ENCODE results near the gene CCM2L.

DNA sequence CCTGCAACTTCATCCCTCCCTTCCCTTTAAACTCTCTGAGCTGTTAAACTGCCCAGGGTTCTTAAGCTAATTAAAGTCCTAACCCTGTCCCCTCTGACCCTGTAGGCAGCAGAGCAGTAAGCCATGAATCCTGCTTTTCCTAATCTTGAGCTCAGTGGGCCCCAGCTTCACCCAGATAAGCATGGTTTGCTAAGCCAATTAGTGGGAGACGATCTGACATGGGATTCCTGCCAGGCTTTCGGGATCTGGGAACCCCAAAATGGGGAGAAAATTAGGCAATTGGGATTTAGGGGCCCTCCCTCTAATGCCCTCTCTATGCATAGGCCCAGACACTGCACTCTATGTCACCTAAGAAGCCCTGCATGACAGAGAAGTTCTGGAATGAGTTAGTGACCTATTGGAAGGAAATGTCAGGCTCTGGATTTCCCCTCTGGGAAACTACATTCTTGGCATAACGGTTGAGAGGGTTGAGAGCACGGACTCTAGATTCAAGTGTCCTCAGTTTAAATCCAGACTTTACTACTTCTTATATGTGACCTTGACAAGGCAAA is 37.7 kb upstream of the CCM2L start:
- no peak for TF ChIP-seq CBX2 (IDR thresholded peaks at IDR 0.05; ENCODE audit: borderline replicate concordance, low read depth)
- TF ChIP-seq RNF2 (IDR thresholded peaks at IDR 0.05; ENCODE audit: borderline replicate concordance, low read depth) = no peak
- TF ChIP-seq POLR2A (IDR thresholded peaks at IDR 0.05; ENCODE audit: low read length) = no peak
- TF ChIP-seq, protein P1, sequence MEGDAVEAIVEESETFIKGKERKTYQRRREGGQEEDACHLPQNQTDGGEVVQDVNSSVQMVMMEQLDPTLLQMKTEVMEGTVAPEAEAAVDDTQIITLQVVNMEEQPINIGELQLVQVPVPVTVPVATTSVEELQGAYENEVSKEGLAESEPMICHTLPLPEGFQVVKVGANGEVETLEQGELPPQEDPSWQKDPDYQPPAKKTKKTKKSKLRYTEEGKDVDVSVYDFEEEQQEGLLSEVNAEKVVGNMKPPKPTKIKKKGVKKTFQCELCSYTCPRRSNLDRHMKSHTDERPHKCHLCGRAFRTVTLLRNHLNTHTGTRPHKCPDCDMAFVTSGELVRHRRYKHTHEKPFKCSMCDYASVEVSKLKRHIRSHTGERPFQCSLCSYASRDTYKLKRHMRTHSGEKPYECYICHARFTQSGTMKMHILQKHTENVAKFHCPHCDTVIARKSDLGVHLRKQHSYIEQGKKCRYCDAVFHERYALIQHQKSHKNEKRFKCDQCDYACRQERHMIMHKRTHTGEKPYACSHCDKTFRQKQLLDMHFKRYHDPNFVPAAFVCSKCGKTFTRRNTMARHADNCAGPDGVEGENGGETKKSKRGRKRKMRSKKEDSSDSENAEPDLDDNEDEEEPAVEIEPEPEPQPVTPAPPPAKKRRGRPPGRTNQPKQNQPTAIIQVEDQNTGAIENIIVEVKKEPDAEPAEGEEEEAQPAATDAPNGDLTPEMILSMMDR (IDR thresholded peaks at IDR 0.05) = no peak
- TF ChIP-seq, protein P2, sequence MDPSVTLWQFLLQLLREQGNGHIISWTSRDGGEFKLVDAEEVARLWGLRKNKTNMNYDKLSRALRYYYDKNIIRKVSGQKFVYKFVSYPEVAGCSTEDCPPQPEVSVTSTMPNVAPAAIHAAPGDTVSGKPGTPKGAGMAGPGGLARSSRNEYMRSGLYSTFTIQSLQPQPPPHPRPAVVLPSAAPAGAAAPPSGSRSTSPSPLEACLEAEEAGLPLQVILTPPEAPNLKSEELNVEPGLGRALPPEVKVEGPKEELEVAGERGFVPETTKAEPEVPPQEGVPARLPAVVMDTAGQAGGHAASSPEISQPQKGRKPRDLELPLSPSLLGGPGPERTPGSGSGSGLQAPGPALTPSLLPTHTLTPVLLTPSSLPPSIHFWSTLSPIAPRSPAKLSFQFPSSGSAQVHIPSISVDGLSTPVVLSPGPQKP (IDR thresholded peaks at IDR 0.05; ENCODE audit: low read depth, low read length) = no peak
